ENCODE results near the gene HSD17B13. TPM values are rescaled to one million over a fixed set of nuclear protein-coding genes. Genes with fewer than 3 reads are reported as not detected.

Gene HSD17B13
- total and polyA plus RNA-seq, 2 of the 13 experiments (the other 11 are each of a cell fraction or from before 2014, with no cell fraction given): 0.04 to 0.15 TPM

DNA sequence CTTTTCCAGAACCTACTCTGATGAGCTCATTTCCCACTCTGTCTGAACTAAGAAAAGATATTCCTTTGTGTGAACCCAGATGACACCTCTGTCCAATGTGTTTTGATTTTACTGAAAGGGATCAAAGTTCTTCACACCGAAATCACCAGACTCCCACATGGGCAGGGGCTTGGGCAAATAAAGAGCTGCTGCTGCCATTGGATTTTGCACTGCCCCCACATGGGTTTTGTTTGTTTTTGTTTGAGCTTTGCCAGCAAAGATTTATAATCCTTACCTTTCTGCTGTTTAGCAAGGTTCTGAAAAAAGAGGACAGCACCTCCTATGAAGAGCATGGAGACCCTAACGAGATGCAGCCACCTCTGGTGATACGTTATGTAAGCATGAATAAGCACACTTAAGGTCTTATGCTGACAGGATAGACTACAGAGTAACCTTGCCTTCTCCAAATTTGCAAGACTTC, 44.3 kb downstream of the HSD17B13 start (continued):
- TF ChIP-seq, protein P1, sequence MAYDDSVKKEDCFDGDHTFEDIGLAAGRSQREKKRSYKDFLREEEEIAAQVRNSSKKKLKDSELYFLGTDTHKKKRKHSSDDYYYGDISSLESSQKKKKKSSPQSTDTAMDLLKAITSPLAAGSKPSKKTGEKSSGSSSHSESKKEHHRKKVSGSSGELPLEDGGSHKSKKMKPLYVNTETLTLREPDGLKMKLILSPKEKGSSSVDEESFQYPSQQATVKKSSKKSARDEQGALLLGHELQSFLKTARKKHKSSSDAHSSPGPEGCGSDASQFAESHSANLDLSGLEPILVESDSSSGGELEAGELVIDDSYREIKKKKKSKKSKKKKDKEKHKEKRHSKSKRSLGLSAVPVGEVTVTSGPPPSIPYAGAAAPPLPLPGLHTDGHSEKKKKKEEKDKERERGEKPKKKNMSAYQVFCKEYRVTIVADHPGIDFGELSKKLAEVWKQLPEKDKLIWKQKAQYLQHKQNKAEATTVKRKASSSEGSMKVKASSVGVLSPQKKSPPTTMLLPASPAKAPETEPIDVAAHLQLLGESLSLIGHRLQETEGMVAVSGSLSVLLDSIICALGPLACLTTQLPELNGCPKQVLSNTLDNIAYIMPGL (CRISPR knock-in tag; IDR thresholded peaks at IDR 0.05; ENCODE audit: borderline replicate concordance in 1 of 2, low read depth in 1 of 2): peak in 1 of 2 experiments; percentile 39; a peak in 1 of 4 replicates
- TF ChIP-seq, protein P2, sequence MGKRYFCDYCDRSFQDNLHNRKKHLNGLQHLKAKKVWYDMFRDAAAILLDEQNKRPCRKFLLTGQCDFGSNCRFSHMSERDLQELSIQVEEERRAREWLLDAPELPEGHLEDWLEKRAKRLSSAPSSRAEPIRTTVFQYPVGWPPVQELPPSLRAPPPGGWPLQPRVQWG (CRISPR knock-in tag; IDR thresholded peaks at IDR 0.05; ENCODE audit: borderline replicate concordance, low read depth): no peak
- peak; percentile 99 for TF ChIP-seq TBX2 (CRISPR knock-in tag; IDR thresholded peaks at IDR 0.05; ENCODE audit: borderline replicate concordance)
- TF ChIP-seq ZNF17 (CRISPR knock-in tag; IDR thresholded peaks at IDR 0.05): no peak
- TF ChIP-seq, protein P3, sequence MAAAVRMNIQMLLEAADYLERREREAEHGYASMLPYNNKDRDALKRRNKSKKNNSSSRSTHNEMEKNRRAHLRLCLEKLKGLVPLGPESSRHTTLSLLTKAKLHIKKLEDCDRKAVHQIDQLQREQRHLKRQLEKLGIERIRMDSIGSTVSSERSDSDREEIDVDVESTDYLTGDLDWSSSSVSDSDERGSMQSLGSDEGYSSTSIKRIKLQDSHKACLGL (CRISPR knock-in tag; IDR thresholded peaks at IDR 0.05): no peak
- 0 out of 2 replicates have a peak, but pooled peaks have one; percentile 16 for TF ChIP-seq ZNF652 (CRISPR knock-in tag; IDR thresholded peaks at IDR 0.05; ENCODE audit: borderline replicate concordance, low read depth)
- TF ChIP-seq TOE1 (CRISPR knock-in tag; IDR thresholded peaks at IDR 0.05): peak; percentile 77
- no peak for TF ChIP-seq GTF2F1 (IDR thresholded peaks at IDR 0.05; ENCODE audit: low read length)
- TF ChIP-seq ASH2L (IDR thresholded peaks at IDR 0.05; ENCODE audit: insufficient read length, low read depth, low read length): peak; percentile 87
- peak; percentile 72 for TF ChIP-seq HOXA5 (CRISPR knock-in tag; IDR thresholded peaks at IDR 0.05)
- TF ChIP-seq NR2F2 (IDR thresholded peaks at IDR 0.05; ENCODE audit: borderline replicate concordance, low read depth): peak; percentile 74; the same call in 1 of the 2 replicates
- TF ChIP-seq, protein P4, sequence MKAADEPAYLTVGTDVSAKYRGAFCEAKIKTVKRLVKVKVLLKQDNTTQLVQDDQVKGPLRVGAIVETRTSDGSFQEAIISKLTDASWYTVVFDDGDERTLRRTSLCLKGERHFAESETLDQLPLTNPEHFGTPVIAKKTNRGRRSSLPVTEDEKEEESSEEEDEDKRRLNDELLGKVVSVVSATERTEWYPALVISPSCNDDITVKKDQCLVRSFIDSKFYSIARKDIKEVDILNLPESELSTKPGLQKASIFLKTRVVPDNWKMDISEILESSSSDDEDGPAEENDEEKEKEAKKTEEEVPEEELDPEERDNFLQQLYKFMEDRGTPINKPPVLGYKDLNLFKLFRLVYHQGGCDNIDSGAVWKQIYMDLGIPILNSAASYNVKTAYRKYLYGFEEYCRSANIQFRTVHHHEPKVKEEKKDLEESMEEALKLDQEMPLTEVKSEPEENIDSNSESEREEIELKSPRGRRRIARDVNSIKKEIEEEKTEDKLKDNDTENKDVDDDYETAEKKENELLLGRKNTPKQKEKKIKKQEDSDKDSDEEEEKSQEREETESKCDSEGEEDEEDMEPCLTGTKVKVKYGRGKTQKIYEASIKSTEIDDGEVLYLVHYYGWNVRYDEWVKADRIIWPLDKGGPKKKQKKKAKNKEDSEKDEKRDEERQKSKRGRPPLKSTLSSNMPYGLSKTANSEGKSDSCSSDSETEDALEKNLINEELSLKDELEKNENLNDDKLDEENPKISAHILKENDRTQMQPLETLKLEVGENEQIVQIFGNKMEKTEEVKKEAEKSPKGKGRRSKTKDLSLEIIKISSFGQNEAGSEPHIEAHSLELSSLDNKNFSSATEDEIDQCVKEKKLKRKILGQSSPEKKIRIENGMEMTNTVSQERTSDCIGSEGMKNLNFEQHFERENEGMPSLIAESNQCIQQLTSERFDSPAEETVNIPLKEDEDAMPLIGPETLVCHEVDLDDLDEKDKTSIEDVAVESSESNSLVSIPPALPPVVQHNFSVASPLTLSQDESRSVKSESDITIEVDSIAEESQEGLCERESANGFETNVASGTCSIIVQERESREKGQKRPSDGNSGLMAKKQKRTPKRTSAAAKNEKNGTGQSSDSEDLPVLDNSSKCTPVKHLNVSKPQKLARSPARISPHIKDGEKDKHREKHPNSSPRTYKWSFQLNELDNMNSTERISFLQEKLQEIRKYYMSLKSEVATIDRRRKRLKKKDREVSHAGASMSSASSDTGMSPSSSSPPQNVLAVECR (CRISPR knock-in tag; IDR thresholded peaks at IDR 0.05; ENCODE audit: borderline replicate concordance): peak; percentile 43; the same call in 1 of the 2 replicates
- TF ChIP-seq, protein P5, sequence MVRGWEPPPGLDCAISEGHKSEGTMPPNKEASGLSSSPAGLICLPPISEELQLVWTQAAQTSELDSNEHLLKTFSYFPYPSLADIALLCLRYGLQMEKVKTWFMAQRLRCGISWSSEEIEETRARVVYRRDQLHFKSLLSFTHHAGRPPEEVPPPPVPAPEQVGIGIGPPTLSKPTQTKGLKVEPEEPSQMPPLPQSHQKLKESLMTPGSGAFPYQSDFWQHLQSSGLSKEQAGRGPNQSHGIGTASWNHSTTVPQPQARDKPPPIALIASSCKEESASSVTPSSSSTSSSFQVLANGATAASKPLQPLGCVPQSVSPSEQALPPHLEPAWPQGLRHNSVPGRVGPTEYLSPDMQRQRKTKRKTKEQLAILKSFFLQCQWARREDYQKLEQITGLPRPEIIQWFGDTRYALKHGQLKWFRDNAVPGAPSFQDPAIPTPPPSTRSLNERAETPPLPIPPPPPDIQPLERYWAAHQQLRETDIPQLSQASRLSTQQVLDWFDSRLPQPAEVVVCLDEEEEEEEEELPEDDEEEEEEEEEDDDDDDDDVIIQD (CRISPR knock-in tag; IDR thresholded peaks at IDR 0.05; ENCODE audit: low read depth): peak; percentile 97
- no peak for TF ChIP-seq KLF6 (CRISPR knock-in tag; IDR thresholded peaks at IDR 0.05)
- TF ChIP-seq, protein P6, sequence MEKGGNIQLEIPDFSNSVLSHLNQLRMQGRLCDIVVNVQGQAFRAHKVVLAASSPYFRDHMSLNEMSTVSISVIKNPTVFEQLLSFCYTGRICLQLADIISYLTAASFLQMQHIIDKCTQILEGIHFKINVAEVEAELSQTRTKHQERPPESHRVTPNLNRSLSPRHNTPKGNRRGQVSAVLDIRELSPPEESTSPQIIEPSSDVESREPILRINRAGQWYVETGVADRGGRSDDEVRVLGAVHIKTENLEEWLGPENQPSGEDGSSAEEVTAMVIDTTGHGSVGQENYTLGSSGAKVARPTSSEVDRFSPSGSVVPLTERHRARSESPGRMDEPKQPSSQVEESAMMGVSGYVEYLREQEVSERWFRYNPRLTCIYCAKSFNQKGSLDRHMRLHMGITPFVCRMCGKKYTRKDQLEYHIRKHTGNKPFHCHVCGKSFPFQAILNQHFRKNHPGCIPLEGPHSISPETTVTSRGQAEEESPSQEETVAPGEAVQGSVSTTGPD (CRISPR knock-in tag; IDR thresholded peaks at IDR 0.05): peak; percentile 97
- peak; percentile 83; the same call in 1 of the 2 replicates for TF ChIP-seq NFKBIZ (CRISPR knock-in tag; IDR thresholded peaks at IDR 0.05)
- TF ChIP-seq SKI (IDR thresholded peaks at IDR 0.05; ENCODE audit: partially characterized antibody): no peak
- peak; percentile 92 for TF ChIP-seq PHF5A (CRISPR knock-in tag; IDR thresholded peaks at IDR 0.05; ENCODE audit: low read depth, unreplicated experiment)
- TF ChIP-seq ZNF556 (CRISPR knock-in tag; IDR thresholded peaks at IDR 0.05; ENCODE audit: borderline replicate concordance): peak; percentile 72; the same call in 1 of the 2 replicates
- peak; percentile 51; the same call in 1 of the 2 replicates for TF ChIP-seq KMT2B (CRISPR knock-in tag; IDR thresholded peaks at IDR 0.05)
